IPS-18c (cell line): ENCODE results near the gene ADAM19.

Experiments
- H3K4me3 ChIP-seq: 2 replicates; pipeline ENCODE4 v1.7.0; 2013; ENCODE audit warnings: low read depth, mild to moderate bottlenecking, low read length, moderate library complexity; ENCODE audit not compliant: insufficient read depth
- H3K9me3 ChIP-seq: one replicate; pipeline ENCODE4 v1.6.1; 2013; ENCODE audit warnings: mild to moderate bottlenecking, low read length, moderate library complexity; ENCODE audit not compliant: control insufficient read depth, insufficient read depth

Gene ADAM19

GRCh38 chr5:157571357-157571827 is 4.2 kb downstream of the ADAM19 start:
- H3K9me3 ChIP-seq: no peaks in the 10 kb centered on the region
- no peak overlapping the region for H3K4me3 ChIP-seq

DNA sequence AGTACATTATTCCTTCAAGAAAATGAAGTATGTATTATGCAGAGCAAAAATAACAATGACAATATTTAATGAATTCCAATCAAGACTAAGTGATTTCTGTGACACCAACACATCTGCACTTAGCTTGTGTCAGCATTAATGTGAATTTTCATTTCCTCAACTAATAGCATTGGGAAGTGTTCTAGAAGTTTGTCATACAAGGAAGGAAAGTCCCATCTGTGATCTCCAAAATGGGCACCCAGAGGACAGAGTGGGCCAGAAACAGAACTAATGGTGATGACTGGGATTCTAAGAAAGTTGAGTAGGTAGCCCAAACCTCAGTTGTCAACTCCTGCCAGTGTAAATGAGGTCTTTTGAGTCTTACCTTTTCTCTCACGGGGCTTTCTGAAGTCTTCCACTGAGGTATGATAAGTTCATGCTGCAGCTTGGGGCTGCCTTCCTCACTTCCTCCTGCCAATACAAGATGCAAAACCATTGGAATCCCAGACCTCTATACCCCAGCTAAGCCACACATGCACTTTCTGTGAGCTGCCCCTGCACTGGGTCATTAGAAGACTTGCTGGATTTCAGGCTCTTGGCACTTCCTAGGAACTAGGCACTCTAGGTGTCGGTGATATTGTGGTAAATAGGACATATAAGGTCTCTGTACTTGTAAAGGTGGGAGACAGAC is 4.9 kb downstream of the ADAM19 start:
- H3K4me3 ChIP-seq: no peak overlapping the region
- H3K9me3 ChIP-seq: no peaks in the 10 kb centered on the region

DNA sequence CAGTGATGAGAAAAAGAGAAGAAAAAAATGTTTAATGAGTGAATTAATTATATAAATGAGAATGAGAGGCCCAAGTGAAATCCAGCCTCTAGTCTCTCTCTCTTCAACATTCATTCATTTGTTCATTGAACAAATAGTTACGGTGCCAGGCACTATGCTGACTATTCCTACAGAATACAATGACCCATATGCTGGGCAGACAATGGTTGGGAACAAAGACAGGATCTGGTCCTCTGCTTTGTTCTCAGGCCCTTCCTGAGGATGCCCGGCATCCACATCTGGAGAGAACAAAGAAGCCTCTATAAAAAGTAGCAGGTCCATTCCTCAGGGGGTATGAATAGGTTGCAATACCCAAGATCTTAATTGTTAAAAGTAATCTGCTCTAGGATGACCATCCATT is 6.9 kb downstream of the ADAM19 start:
- Histone ChIP-seq H3K9me3 (no peaks in the 10 kb centered on the region), H3K4me3 (no peak overlapping the region)

- no peaks in the 10 kb centered on the region for H3K9me3 ChIP-seq
- H3K4me3 ChIP-seq: no peak overlapping the region
These were observed 7.4 kb downstream of the ADAM19 start for GRCh38 chr5:157568222-157568621.

DNA sequence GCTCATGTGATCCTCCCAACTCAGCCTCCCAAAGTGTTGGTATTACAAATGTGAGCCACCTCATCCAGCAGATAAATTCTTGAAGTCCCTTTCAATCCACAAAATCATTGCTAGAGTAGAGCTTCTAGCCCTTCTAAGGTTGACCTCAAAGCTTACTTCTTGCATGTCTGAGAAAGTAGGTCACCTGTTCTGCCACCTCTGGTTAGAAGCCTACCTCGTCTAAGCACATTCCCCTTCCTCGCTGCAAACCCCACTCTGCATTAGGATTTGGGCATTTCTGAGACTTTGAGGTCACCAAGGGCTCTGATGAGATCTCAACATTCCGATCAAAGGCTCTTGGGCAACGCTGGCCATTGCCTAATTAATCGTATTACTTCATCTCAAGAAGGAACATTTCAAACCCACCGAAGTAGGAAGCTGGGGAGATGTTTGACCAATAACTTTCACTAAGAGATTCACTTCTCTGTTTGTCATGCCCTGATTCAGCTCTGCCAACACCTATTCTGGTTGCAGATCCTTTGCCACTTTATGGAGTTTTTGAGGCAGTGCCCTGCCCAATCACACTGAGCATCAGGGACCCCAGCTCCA is 8.6 kb downstream of the ADAM19 start:
- Histone ChIP-seq H3K9me3 (no peaks in the 10 kb centered on the region), H3K4me3 (no peak overlapping the region)

GRCh38 chr5:157563929-157564716 is 11.5 kb downstream of the ADAM19 start:
- Histone ChIP-seq H3K4me3 (no peak overlapping the region), H3K9me3 (no peaks in the 10 kb centered on the region)

- H3K4me3 ChIP-seq: no peak overlapping the region
- no peaks in the 10 kb centered on the region for H3K9me3 ChIP-seq
These were observed 12.1 kb downstream of the ADAM19 start for GRCh38 chr5:157563373-157563928.

DNA sequence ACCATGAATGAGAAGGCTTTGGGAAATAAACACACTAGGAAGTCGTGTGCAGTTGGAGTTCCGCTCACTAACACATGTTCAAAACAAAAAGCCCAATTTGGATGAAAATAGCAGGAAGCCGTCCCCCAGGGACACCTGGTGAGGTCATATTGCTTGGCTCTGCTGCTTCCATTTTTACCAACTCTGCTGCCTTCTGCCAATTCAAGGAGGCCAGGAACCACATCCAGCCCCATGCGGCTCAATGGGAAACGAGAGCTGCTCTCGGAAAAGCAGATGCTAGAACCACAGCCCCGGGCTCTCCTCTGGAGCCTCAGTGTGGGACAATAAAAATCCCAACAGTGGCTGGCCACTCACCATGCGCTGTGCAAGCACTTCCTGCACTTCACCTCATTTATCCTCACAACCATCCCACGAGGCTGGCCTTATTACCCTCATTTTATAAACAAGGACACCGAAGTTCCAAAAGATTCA is 13.4 kb downstream of the ADAM19 start:
- no peaks in the 10 kb centered on the region for H3K9me3 ChIP-seq
- H3K4me3 ChIP-seq: no peak overlapping the region

- Histone ChIP-seq H3K9me3 (no peaks in the 10 kb centered on the region), H3K4me3 (no peak overlapping the region)
These were observed 14.5 kb downstream of the ADAM19 start for GRCh38 chr5:157561110-157561509.

GRCh38 chr5:157559301-157559700 is 16.3 kb downstream of the ADAM19 start:
- Histone ChIP-seq H3K4me3 (no peak overlapping the region), H3K9me3 (no peaks in the 10 kb centered on the region)

DNA sequence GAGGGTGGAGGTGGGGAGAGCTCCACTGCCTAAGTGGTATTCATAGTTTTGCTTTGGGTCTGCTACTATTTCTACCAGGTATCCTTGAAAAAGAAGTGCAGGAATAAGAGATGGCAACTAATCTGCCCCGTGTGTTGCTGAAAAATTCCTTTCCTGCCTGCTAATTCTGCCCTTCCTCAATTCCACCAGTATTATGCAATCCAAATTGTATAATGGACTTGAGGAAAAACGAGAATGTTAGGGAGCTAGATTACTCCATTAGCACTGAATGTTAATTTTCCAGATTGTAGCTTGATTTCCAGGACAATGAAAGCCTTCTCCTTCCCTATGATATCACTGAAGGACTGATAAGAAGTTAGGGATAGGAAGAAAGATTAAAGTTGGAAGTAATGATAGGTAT is 16.9 kb downstream of the ADAM19 start:
- Histone ChIP-seq H3K4me3 (no peak overlapping the region), H3K9me3 (no peaks in the 10 kb centered on the region)

DNA sequence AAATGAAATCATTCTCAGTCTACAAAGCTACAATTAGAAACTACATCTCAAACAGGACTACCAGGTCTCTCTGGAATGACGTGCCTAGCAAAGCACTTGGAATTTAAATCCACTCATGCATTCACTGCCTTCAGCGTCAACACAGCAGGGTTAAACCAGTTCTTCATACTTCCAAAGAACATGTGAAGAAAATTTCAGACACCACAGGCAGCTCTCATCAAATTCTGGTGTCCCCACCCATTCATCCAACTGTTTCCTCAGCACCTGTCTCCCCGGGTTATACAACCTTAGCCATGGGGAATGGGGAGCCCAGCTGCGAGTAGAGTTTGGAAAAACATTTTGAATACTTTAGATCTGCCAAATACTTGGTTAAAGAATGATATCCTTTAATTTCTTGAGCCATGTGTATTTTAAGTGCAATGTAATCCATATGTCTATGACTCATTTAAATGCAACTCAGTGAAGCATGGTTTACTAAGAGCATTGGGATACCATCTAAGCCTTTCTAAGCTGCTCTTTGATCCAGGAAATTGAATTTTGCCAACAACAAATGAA is 17.5 kb downstream of the ADAM19 start:
- no peaks in the 10 kb centered on the region for H3K9me3 ChIP-seq
- H3K4me3 ChIP-seq: no peak overlapping the region

DNA sequence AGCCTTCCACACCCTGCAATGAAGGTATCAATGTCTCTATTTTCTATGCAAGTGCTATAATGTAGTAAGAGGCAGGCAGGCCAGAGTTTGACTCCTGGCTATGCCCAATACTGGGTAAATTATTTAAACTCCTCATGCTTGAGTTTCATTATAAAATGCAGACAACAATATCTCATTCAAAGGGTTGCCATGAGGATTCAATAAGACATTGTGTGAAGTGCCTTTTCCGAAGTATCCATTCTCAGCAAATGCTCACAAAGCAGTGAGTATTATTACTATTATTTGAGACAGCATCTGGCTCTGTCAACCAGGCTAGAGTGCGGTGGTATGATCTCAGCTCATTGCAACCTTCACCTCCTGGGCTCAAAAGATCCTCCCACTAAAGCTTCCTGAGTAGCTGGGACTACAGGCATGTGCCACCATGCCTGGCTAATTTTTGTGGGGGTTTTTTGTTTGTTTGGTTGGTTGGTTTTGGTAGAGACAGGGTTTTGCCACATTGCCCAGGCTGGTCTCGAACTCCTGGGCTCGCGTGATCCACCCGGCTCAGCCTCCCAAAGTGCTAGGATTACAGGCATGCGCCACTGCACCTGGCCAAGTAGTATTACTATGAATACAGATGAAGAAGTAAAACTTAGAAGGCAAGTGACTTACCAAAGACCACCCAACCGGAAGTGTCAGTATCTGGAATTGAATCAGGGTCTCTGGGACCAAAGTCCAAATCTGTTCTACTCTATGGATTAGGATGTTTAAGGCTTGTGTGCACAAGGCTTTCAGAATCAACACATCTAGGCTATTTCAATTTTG is 18.8 kb downstream of the ADAM19 start:
- peaks cover 2% of the 10 kb centered on the region for H3K9me3 ChIP-seq
- no peak overlapping the region for H3K4me3 ChIP-seq

DNA sequence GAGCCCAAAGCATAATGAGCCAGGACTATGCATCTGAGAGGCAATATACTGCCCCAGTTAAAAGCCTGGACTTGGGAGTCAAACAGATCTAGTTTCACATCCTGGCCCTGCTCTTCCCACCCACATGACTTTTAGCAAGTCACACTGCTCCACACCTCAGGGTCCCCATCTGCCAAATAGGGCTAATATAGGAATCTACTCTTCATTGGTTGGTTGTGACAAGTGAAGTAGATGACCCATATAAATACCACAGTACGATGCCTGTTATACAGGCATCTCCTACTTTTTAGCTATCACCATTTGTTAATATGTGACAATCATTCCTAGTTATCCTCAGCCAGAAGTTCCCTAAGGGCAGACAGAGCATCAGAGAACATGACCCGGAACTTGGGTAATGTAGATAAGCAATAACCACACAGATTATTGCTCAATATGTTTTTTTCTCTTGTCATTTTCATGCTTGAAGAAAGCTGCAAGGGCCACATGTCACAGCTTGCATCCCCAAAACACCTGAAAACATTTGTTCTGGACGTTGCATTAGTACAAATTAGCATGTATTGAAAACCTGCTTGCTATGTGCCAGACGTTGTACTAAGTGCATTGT is 20.4 kb downstream of the ADAM19 start:
- Histone ChIP-seq H3K4me3 (no peak overlapping the region), H3K9me3 (peaks cover 2% of the 10 kb centered on the region)

DNA sequence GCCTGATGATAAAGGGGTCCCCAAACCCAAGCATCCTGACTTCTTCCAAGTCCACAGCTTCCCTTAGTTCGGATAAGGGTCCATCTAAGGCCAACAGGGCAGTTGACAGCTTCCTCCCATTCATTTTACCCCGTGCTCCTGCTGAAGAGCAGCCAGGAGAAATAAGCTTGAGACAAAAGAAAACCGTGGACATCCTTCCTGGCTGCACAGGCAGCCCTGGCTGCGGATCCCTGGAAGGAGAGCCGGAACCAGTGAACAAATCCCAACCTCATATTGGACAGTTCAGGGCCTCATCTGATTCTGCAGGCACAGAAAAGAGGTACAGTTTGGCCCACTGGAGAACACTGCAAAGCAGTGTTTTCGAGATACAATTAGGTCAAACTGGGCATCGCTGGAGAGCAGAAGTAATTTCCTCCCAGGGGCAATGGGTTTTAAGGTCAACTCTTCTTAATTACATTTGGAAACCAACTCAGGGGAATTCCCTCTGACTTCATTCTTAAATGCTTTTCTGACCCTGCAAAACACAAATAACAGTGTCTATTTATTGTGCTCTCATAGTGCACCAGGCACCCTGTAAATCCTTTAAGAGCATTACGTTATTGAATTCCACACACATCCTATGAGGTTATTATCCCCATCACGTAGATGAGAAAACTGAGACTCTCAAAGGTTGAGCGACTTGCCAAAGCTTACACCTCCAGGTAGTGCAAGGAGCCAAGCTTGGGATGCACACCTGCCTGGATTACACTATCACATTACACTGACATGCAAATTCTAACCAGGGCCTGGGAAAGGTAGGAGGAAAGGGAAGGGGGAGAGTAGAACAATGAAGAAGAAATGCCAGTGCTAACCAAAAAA is 21.2 kb downstream of the ADAM19 start:
- H3K4me3 ChIP-seq: no peak overlapping the region
- H3K9me3 ChIP-seq: peaks cover 2% of the 10 kb centered on the region

GRCh38 chr5:157552650-157553049 is 22.9 kb downstream of the ADAM19 start:
- no peak overlapping the region for H3K4me3 ChIP-seq
- H3K9me3 ChIP-seq: peaks cover 2% of the 10 kb centered on the region
